ENCODE measurements around the gene GRM3. TPM values are rescaled to one million over a fixed set of nuclear protein-coding genes. Genes with fewer than 3 reads are reported as not detected.

The GRM3 gene
- total and polyA plus RNA-seq, 2 donors (not counting 3 experiments of a cell fraction or from before 2014, with no cell fraction given): not detected

GRCh38 chr7:86720306-86720705, 76.6 kb downstream of the GRM3 start:
- Histone ChIP-seq H2AFZ (ENCODE audit: low read depth, low read length) (no peak overlapping the region), H3K79me2 (ENCODE audit: control insufficient read depth, insufficient read depth, low read length) (no peaks in the 10 kb centered on the region), H3K9me1 (replicated peaks; ENCODE audit: control insufficient read depth, extremely low read depth, insufficient read depth, low read length) (no peaks in the 10 kb centered on the region), H3K36me3 (ENCODE audit: control insufficient read depth in 2 of 2, extremely low read depth in 1 of 2, insufficient read depth in 2 of 2, low read length in 2 of 2) (no peaks in the 10 kb centered on the region), H3K4me1 (ENCODE audit: control insufficient read depth, extremely low read depth, insufficient read depth, low read length) (no peaks in the 10 kb centered on the region), H3K27me3 (ENCODE audit: control insufficient read depth in 2 of 2, insufficient read depth in 2 of 2, low read length in 2 of 2) (no peaks in the 10 kb centered on the region), H3K9ac (replicated peaks; ENCODE audit: extremely low read depth, insufficient read depth, low read length) (no peak overlapping the region), H3K27ac (ENCODE audit: insufficient read depth, low read depth, low read length) (no peak overlapping the region), H3K4me3 (replicated peaks in 1 of 3; ENCODE audit: insufficient read depth in 1 of 3, low read depth in 1 of 3, low read length in 3 of 3) (no peak overlapping the region), H3K4me2 (ENCODE audit: insufficient read depth, low read length) (no peak overlapping the region), H3K9me3 (replicated peaks; ENCODE audit: control insufficient read depth, insufficient read depth, low read length) (no peaks in the 10 kb centered on the region), H4K20me1 (replicated peaks; ENCODE audit: control insufficient read depth, extremely low read depth, insufficient read depth, low read length) (no peaks in the 10 kb centered on the region)
- FAIRE-seq (no peak), DNase-seq (ENCODE audit: low read depth, low spot score) (no peak)
- ChIA-PET POLR2A (no interaction called here), CTCF (no interaction called here)
- BruUV-seq (replicated peaks): no TSS peak
- dilution Hi-C loops (cut with MboI; ENCODE audit: extremely low pct_ligation_motif_present, low sequenced_read_pairs) (no loop called here), intact Hi-C loops (cut with micrococcal nuclease) (no loop called here)
- TF ChIP-seq JUN (IDR thresholded peaks at IDR 0.05; ENCODE audit: borderline replicate concordance, insufficient read depth, insufficient read length, low read depth) (no peak), POLR2A (IDR thresholded peaks at IDR 0.05; ENCODE audit: low read depth, low read length) (no peak), FOS (IDR thresholded peaks at IDR 0.05; ENCODE audit: borderline replicate concordance, insufficient read depth, low read length) (no peak), CTCF (IDR thresholded peaks at IDR 0.05; ENCODE audit: extremely low read depth in 1 of 2, insufficient read depth in 1 of 2, low read depth in 1 of 2, low read length in 2 of 2) (no peak), MAX (IDR thresholded peaks at IDR 0.05; ENCODE audit: insufficient read depth, insufficient read length) (no peak), MYC (IDR thresholded peaks at IDR 0.05; ENCODE audit: low read depth, low read length) (no peak), EZH2 (IDR thresholded peaks at IDR 0.05; ENCODE audit: borderline replicate concordance, low read depth, low read length, severe bottlenecking) (no peak), POLR2AphosphoS5 (IDR thresholded peaks at IDR 0.05; ENCODE audit: insufficient read depth, low read depth, low read length) (no peak), GATA2 (IDR thresholded peaks at IDR 0.05; ENCODE audit: insufficient read depth, insufficient read length, low read depth, low read length) (no peak)
